AG04450 (cell line): Measurements from ENCODE around the gene ADAMTS1. TPM values are rescaled to one million over a fixed set of nuclear protein-coding genes. Genes with fewer than 3 reads are reported as not detected.

Experiments used
- CTCF ChIA-PET: fragments of 300-600, 350-600 bp; formaldehyde crosslinking; extraction: SDS; loops from one replicate; lab custom pipeline; 2022; ENCODE audit warnings: antibody characterized with exemption, inconsistent platforms; lab: Charles Lee
- POLR2A ChIA-PET: fragments of 350-600 bp; formaldehyde crosslinking; extraction: SDS; loops from one replicate; lab custom pipeline; 2021; ENCODE audit warnings: antibody characterized with exemption, inconsistent platforms; lab: Yijun Ruan, JAX
- DNase-seq: peaks from one replicate; pipeline ENCODE4 v3.0.0-alpha.2; 2011; ENCODE audit warnings: low read depth, low spot score
- H3K27ac ChIP-seq: one replicate; pipeline ENCODE4 v1.5.1; 2012; ENCODE audit warnings: low read depth, low read length, control low read depth
- H3K27me3 ChIP-seq: one replicate; pipeline ENCODE4 v1.6.0; 2012; ENCODE audit warnings: low read length; ENCODE audit not compliant: control insufficient read depth, insufficient read depth
- H3K4me3 ChIP-seq: 2 replicates; pipeline ENCODE4 v1.5.1; 2011; ENCODE audit warnings: mild to moderate bottlenecking, low read depth, low read length, control low read depth
- H3K9me3 ChIP-seq: 2 replicates; pipeline ENCODE4 v1.5.1; 2012; ENCODE audit warnings: low read length; ENCODE audit not compliant: control insufficient read depth, insufficient read depth
- CTCF ChIP-seq: IDR thresholded peaks from 2 replicates; pipeline ENCODE4 v1.5.1; 2011; ENCODE audit warnings: low read depth, low read length, control low read depth, inconsistent platforms
- polyA plus RNA-seq: library from polyadenylated mRNA; depleted of rRNA; stranded (reverse); fragments of >200 nt; gene quantifications from 2 replicates; pipeline ENCODE4 v1.2.3, GENCODE V29; 2011

Gene ADAMTS1
- polyA plus RNA-seq, 1 experiment: 309 TPM

GRCh38 chr21:26820509-26820908 lies 24.7 kb downstream of the ADAMTS1 start:
- ChIA-PET POLR2A (no interaction called here), CTCF (no interaction called here)
- DNase-seq: no peak
- Histone ChIP-seq H3K4me3 (no peak overlapping the region), H3K27ac (no peak overlapping the region), H3K9me3 (no peaks in the 10 kb centered on the region; the same call in 1 of the 2 replicates), H3K27me3 (no peaks in the 10 kb centered on the region)
- no peak for TF ChIP-seq CTCF

GRCh38 chr21:26819740-26820324 lies 25.4 kb downstream of the ADAMTS1 start:
- TF ChIP-seq CTCF: no peak
- Histone ChIP-seq H3K27me3 (no peaks in the 10 kb centered on the region), H3K9me3 (no peaks in the 10 kb centered on the region; the same call in 1 of the 2 replicates), H3K27ac (no peak overlapping the region), H3K4me3 (no peak overlapping the region)
- no peak for DNase-seq
- ChIA-PET POLR2A (no interaction called here), CTCF (no interaction called here)

GRCh38 chr21:26818906-26819305 lies 26.3 kb downstream of the ADAMTS1 start:
- ChIA-PET CTCF (no interaction called here), POLR2A (no interaction called here)
- H3K27ac ChIP-seq: no peak overlapping the region
- H3K27me3 ChIP-seq: no peaks in the 10 kb centered on the region
- H3K4me3 ChIP-seq: no peak overlapping the region
- DNase-seq: no peak
- H3K9me3 ChIP-seq: no peaks in the 10 kb centered on the region
- TF ChIP-seq CTCF: no peak

GRCh38 chr21:26815197-26815596 lies 30.0 kb downstream of the ADAMTS1 start:
- no peaks in the 10 kb centered on the region for H3K9me3 ChIP-seq
- no peak overlapping the region for H3K27ac ChIP-seq
- H3K27me3 ChIP-seq: no peaks in the 10 kb centered on the region
- ChIA-PET POLR2A (interaction anchor here (1.0 to 1.5 kb wide), 3 partner anchors 14 to 30 kb away, joined by 3 to 4 read pairs (median 3); partner anchors contain the start of gene ADAMTS1), CTCF (interaction anchor here (0.8 to 3.8 kb wide), 15 partner anchors 8 to 1958 kb away, joined by 3 to 11 read pairs (median 4); no protein-coding TSS in a partner anchor)
- TF ChIP-seq CTCF: no peak
- no peak for DNase-seq
- no peak overlapping the region for H3K4me3 ChIP-seq

GRCh38 chr21:26814386-26814785 lies 30.8 kb downstream of the ADAMTS1 start:
- Histone ChIP-seq H3K27me3 (no peaks in the 10 kb centered on the region), H3K27ac (no peak overlapping the region), H3K9me3 (no peaks in the 10 kb centered on the region), H3K4me3 (no peak overlapping the region)
- ChIA-PET CTCF (interaction anchor here (3.8 kb wide), 1 partner anchor 45 kb away, joined by 11 read pairs; no protein-coding TSS in a partner anchor), POLR2A (interaction anchor here (0.6 to 1.5 kb wide), 3 partner anchors 13 to 30 kb away, joined by 3 to 8 read pairs (median 3); no protein-coding TSS in a partner anchor)
- DNase-seq: no peak
- TF ChIP-seq CTCF: no peak
